HL-60 (cell line): ENCODE results near the gene CELF1.

Source experiments
- DNase-seq, 2 experiments: peaks; one replicate each; pipeline ENCODE4 v3.0.0-alpha.2; 2010 to 2020; ENCODE audit warnings: low read depth in 1 of 2, low spot score in 1 of 2
- H3K27ac ChIP-seq: fragments of 250-450 bp; sonication (Bioruptor Pico); replicated peaks from 2 replicates; pipeline ENCODE4 v1.5.1; 2020; ENCODE audit warnings: mild to moderate bottlenecking, moderate library complexity
- H3K27me3 ChIP-seq: fragments of 250-450 bp; sonication (Bioruptor Pico); 2 replicates; pipeline ENCODE4 v1.5.1; 2021; ENCODE audit warnings: mild to moderate bottlenecking, moderate library complexity; ENCODE audit not compliant: insufficient read depth, poor library complexity, severe bottlenecking
- H3K4me3 ChIP-seq: replicated peaks from 2 replicates; pipeline ENCODE4 v1.5.1; 2011; ENCODE audit warnings: mild to moderate bottlenecking, control low read depth, low read length; ENCODE audit not compliant: insufficient read depth
- GABPA ChIP-seq: IDR thresholded peaks from 2 replicates; pipeline ENCODE4 v1.6.1; 2012; ENCODE audit warnings: low read depth
- POLR2AphosphoS5 ChIP-seq: IDR thresholded peaks from 2 replicates; pipeline ENCODE4 v1.6.1; 2012; ENCODE audit warnings: low read depth
- SPI1 ChIP-seq: IDR thresholded peaks from 2 replicates; pipeline ENCODE4 v1.6.1; 2012; ENCODE audit warnings: low read depth, mild to moderate bottlenecking, borderline replicate concordance
- TF ChIP-seq, protein P1 (sequence below): IDR thresholded peaks from one replicate; pipeline ENCODE4 v1.5.1; 2011; ENCODE audit warnings: low read length, control low read depth, inconsistent platforms; ENCODE audit not compliant: insufficient read depth
- TF ChIP-seq, protein P2 (sequence below): IDR thresholded peaks from 2 replicates; pipeline ENCODE4 v1.6.1; 2012; ENCODE audit warnings: low read depth; ENCODE audit not compliant: insufficient replicate concordance

CELF1 gene

DNA sequence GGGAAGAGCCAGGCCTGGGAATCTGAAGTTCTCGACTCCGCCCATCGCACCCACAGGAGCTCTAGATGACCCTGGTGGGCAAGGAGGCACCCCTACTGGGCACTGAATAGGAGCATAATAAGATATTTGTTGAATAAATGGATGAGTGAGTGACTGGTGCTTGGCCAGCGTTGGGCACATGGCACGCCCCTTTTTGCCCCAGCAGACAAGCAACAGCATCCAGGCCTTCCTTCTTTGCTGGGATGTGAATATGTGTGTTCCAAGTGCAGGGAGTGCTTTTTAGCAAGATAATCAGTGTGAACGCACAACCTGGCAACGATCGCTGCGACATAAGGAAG is 443 bp upstream of the CELF1 start:
- peak overlapping the region; percentile 30 for H3K27ac ChIP-seq
- no peak for DNase-seq
- H3K27me3 ChIP-seq, result no peaks in the 10 kb centered on the region
- H3K4me3 ChIP-seq, result peak overlapping the region; percentile 98
- TF ChIP-seq POLR2AphosphoS5 (no peak), GABPA (no peak), SPI1 (no peak)
- TF ChIP-seq, protein P1, sequence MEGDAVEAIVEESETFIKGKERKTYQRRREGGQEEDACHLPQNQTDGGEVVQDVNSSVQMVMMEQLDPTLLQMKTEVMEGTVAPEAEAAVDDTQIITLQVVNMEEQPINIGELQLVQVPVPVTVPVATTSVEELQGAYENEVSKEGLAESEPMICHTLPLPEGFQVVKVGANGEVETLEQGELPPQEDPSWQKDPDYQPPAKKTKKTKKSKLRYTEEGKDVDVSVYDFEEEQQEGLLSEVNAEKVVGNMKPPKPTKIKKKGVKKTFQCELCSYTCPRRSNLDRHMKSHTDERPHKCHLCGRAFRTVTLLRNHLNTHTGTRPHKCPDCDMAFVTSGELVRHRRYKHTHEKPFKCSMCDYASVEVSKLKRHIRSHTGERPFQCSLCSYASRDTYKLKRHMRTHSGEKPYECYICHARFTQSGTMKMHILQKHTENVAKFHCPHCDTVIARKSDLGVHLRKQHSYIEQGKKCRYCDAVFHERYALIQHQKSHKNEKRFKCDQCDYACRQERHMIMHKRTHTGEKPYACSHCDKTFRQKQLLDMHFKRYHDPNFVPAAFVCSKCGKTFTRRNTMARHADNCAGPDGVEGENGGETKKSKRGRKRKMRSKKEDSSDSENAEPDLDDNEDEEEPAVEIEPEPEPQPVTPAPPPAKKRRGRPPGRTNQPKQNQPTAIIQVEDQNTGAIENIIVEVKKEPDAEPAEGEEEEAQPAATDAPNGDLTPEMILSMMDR, result no peak
- TF ChIP-seq, protein P2, sequence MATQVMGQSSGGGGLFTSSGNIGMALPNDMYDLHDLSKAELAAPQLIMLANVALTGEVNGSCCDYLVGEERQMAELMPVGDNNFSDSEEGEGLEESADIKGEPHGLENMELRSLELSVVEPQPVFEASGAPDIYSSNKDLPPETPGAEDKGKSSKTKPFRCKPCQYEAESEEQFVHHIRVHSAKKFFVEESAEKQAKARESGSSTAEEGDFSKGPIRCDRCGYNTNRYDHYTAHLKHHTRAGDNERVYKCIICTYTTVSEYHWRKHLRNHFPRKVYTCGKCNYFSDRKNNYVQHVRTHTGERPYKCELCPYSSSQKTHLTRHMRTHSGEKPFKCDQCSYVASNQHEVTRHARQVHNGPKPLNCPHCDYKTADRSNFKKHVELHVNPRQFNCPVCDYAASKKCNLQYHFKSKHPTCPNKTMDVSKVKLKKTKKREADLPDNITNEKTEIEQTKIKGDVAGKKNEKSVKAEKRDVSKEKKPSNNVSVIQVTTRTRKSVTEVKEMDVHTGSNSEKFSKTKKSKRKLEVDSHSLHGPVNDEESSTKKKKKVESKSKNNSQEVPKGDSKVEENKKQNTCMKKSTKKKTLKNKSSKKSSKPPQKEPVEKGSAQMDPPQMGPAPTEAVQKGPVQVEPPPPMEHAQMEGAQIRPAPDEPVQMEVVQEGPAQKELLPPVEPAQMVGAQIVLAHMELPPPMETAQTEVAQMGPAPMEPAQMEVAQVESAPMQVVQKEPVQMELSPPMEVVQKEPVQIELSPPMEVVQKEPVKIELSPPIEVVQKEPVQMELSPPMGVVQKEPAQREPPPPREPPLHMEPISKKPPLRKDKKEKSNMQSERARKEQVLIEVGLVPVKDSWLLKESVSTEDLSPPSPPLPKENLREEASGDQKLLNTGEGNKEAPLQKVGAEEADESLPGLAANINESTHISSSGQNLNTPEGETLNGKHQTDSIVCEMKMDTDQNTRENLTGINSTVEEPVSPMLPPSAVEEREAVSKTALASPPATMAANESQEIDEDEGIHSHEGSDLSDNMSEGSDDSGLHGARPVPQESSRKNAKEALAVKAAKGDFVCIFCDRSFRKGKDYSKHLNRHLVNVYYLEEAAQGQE, result no peak

DNA sequence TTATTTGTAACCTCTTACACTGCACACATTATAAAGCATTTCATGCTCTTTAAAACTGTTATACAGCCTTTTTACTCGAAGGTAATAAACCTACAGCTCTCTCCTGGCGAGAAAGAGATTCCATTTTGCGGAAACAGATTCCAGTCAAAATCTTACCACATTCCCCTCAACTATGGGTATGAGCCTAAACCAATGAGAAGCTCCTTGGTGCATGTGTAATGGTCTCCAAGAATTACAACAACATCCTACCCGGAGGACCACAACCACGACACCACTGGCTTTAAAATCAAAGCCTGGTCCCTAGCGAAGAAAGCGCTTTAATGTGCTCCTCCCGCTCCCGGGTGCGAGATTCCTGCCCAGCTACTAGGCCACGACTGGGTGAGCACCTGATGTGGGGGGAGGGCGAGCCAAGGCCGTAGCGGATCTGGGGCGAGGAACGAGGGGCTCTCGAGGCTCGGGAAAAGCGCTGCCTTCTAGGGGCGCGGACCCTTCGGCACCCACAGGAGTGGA is 821 bp downstream of the CELF1 start:
- TF ChIP-seq SPI1 (no peak), GABPA (no peak), POLR2AphosphoS5 (no peak; the same call in none of the 2 replicates)
- TF ChIP-seq, protein P1, result no peak
- TF ChIP-seq, protein P2, result no peak
- peak overlapping the region; percentile 84 for H3K27ac ChIP-seq
- DNase-seq, result peak in 1 of 2 experiments; percentile 42

DNA sequence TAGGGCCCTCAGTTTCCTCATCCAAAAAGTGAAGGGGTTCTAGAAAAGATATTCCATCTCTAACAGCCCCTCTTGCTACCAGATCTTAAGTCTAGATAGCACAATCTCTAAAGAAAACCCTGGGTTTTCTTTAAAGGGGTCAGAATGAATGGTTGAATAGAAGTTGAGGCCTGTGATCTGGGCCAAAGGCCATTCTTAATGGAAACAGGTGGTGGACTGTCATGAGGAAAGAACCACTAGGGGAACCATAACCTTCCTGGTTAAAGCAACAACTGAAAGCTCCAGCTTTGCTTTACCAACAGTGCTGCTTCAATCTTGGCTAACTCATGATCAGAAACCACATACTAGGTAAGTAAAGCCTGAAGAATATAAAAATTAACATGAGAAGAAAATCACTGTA is 1.8 kb downstream of the CELF1 start:
- H3K27ac ChIP-seq, result peak overlapping the region; percentile 84
- peak in 1 of 2 experiments; percentile 28 for DNase-seq

More for the DNA sequence above, 821 bp downstream of the CELF1 start:
- peak overlapping the region; percentile 98 for H3K4me3 ChIP-seq
- H3K27me3 ChIP-seq, result no peaks in the 10 kb centered on the region

More for the DNA sequence above, 1.8 kb downstream of the CELF1 start:
- TF ChIP-seq GABPA, result no peak
- no peak for TF ChIP-seq POLR2AphosphoS5
- TF ChIP-seq, protein P2, result no peak
- TF ChIP-seq, protein P1, result peak; percentile 26
- TF ChIP-seq SPI1, result no peak
- H3K4me3 ChIP-seq, result peak overlapping the region; percentile 98; the same call in 1 of the 2 replicates
- H3K27me3 ChIP-seq, result no peaks in the 10 kb centered on the region
